AG04450 (cell line): ENCODE data around the gene TMEM62. TPM values are rescaled to one million over a fixed set of nuclear protein-coding genes. Genes with fewer than 3 reads are reported as not detected.

Experiments
- CTCF ChIA-PET: fragments of 300-600, 350-600 bp; formaldehyde crosslinking; extraction: SDS; loops from one replicate; lab custom pipeline; 2022; ENCODE audit warnings: antibody characterized with exemption, inconsistent platforms; lab: Charles Lee
- POLR2A ChIA-PET: fragments of 350-600 bp; formaldehyde crosslinking; extraction: SDS; loops from one replicate; lab custom pipeline; 2021; ENCODE audit warnings: antibody characterized with exemption, inconsistent platforms; lab: Yijun Ruan, JAX
- DNase-seq: peaks from one replicate; pipeline ENCODE4 v3.0.0-alpha.2; 2011; ENCODE audit warnings: low read depth, low spot score
- H3K27ac ChIP-seq: one replicate; pipeline ENCODE4 v1.5.1; 2012; ENCODE audit warnings: low read depth, low read length, control low read depth
- H3K27me3 ChIP-seq: one replicate; pipeline ENCODE4 v1.6.0; 2012; ENCODE audit warnings: low read length; ENCODE audit not compliant: control insufficient read depth, insufficient read depth
- H3K4me3 ChIP-seq: 2 replicates; pipeline ENCODE4 v1.5.1; 2011; ENCODE audit warnings: mild to moderate bottlenecking, low read depth, low read length, control low read depth
- H3K9me3 ChIP-seq: 2 replicates; pipeline ENCODE4 v1.5.1; 2012; ENCODE audit warnings: low read length; ENCODE audit not compliant: control insufficient read depth, insufficient read depth
- CTCF ChIP-seq: IDR thresholded peaks from 2 replicates; pipeline ENCODE4 v1.5.1; 2011; ENCODE audit warnings: low read depth, low read length, control low read depth, inconsistent platforms
- polyA minus RNA-seq: library from RNA; depleted of rRNA, polyadenylated mRNA; stranded (reverse); fragments of >200 nt; gene quantifications from 2 replicates; pipeline ENCODE4 v1.2.3, GENCODE V29; 2011; rRNA and poly(A)+ RNA removed
- polyA plus RNA-seq: library from polyadenylated mRNA; depleted of rRNA; stranded (reverse); fragments of >200 nt; gene quantifications from 2 replicates; pipeline ENCODE4 v1.2.3, GENCODE V29; 2011; rRNA removed

TMEM62 gene
- 4.3 and 4.8 TPM in 2 replicates for polyA plus RNA-seq
- polyA minus RNA-seq, result 2.2 and 3.8 TPM in 2 replicates

DNA sequence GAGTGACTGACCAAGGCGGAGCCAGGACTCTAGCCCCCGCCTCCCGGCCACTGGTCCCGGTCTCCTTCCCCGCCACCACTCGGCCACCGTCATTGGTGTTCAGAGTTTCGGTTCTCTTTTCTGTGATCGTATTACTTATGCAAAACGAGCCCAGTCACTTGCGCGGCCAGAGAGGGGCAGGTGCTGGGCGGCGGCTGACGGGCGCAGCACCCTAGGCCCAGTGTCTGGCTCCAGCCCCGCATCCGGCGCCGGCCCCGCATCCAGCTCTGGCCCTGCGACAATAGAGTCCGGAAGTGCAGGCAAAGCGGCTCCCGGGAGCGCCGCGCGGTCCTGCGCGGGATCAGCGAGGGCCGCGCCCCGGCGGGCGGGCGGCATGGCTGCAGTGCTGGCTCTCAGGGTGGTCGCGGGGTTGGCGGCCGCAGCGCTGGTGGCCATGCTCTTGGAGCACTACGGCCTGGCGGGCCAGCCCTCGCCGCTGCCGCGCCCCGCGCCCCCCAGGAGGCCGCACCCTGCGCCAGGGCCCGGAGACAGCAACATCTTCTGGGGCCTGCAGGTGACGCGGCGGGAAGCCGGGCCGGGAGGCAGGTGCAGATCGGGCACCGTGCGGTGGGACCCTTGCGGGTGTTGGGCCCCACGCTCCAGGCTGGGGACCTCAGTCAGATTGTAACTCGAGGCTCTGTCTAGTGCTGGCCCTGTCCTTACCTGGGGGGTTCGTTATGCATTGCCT, at the start of gene TMEM62:
Gene TMEM62 (plus strand): TSS at position 157 of the 727 bp plus-strand sequence. CDS start 217 bp downstream, at position 374.
- CTCF ChIA-PET, result no interaction called here
- Histone ChIP-seq H3K27ac (no peak within 1 kb of the TSS), H3K27me3 (no peaks in the 10 kb centered on the region), H3K9me3 (no peaks in the 10 kb centered on the region), H3K4me3 (peak within 1 kb of the TSS; percentile 72)
- no peak for TF ChIP-seq CTCF
- POLR2A ChIA-PET, result no interaction called here
- no peak for DNase-seq

DNA sequence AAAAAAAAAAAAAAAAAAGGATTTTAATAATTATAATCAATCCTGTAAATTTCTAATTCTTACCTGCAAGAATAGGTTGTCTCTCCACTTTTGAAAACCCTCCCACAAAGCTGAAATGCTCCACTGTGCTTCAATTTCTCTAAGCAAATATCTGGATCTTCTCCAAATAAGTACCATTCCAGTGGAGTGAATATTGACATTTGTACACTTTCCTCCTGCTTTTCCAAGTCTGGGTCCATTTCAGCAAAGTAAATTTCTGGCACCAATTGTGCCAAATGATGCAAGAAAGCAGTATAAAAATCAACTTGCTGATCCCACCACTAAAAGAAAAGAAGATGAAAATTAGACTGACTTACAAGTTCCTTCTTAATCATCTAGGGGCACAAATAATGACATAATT, 47.5 kb upstream of the TMEM62 start:
- ChIA-PET CTCF (interaction anchor here (1.1 kb wide), 1 partner anchor 12 kb away, joined by 3 read pairs; no protein-coding TSS in a partner anchor), POLR2A (no interaction called here)
- Histone ChIP-seq H3K4me3 (no peak overlapping the region), H3K27ac (no peak overlapping the region), H3K9me3 (no peaks in the 10 kb centered on the region), H3K27me3 (no peaks in the 10 kb centered on the region)
- DNase-seq, result no peak
- no peak for TF ChIP-seq CTCF

GRCh38 chr15:43086551-43086950, 46.8 kb upstream of the TMEM62 start:
- no peak for DNase-seq
- H3K27me3 ChIP-seq, result no peaks in the 10 kb centered on the region
- ChIA-PET CTCF (interaction anchor here (0.6 kb wide), 1 partner anchor 410 kb away, joined by 3 read pairs; no protein-coding TSS in a partner anchor), POLR2A (no interaction called here)
- no peak for TF ChIP-seq CTCF
- H3K9me3 ChIP-seq, result no peaks in the 10 kb centered on the region
- no peak overlapping the region for H3K4me3 ChIP-seq
- H3K27ac ChIP-seq, result peak overlapping the region; percentile 54

- H3K27me3 ChIP-seq, result no peaks in the 10 kb centered on the region
- no peak for DNase-seq
- no peak overlapping the region for H3K27ac ChIP-seq
- ChIA-PET POLR2A (interaction anchor here (0.6 kb wide), 1 partner anchor 23 kb away, joined by 4 read pairs; no protein-coding TSS in a partner anchor), CTCF (interaction anchor here (1.2 kb wide), 1 partner anchor 193 kb away, joined by 4 read pairs; no protein-coding TSS in a partner anchor)
- TF ChIP-seq CTCF, result no peak
- H3K4me3 ChIP-seq, result no peak overlapping the region
- H3K9me3 ChIP-seq, result no peaks in the 10 kb centered on the region
Observed at GRCh38 chr15:43091859-43092258, 41.5 kb upstream of the TMEM62 start.

DNA sequence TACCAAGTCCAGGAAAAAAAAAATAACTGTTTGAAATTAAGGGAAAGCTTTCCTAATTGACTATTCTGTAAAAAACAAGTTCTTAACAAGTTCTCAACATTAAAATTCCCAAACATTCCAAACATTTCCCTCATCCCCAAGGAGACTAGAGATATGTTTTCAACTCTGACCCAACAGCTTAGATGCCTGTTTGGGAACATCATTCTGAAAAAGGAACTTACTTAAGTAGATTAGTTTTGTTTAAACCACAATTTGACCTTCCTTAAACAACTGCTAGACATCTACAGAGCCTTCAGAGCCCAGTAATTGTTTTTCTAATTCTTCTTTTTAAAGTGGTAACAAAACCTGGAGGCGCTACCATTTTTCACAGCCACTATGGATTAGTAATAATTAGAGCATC, 40.4 kb upstream of the TMEM62 start:
- TF ChIP-seq CTCF, result no peak
- Histone ChIP-seq H3K4me3 (no peak overlapping the region), H3K27me3 (no peaks in the 10 kb centered on the region), H3K9me3 (no peaks in the 10 kb centered on the region), H3K27ac (no peak overlapping the region)
- CTCF ChIA-PET, result interaction anchor here (0.5 to 0.7 kb wide), 2 partner anchors 42 to 51 kb away, joined by 3 to 4 read pairs; no protein-coding TSS in a partner anchor
- peak; percentile 43 for DNase-seq
- POLR2A ChIA-PET, result no interaction called here
